ENCODE results near the gene IQSEC1.

The IQSEC1 gene

GRCh38 chr3:12924437-12924836 is 148.8 kb downstream of the IQSEC1 start:
- DNase-seq = no peak

DNA sequence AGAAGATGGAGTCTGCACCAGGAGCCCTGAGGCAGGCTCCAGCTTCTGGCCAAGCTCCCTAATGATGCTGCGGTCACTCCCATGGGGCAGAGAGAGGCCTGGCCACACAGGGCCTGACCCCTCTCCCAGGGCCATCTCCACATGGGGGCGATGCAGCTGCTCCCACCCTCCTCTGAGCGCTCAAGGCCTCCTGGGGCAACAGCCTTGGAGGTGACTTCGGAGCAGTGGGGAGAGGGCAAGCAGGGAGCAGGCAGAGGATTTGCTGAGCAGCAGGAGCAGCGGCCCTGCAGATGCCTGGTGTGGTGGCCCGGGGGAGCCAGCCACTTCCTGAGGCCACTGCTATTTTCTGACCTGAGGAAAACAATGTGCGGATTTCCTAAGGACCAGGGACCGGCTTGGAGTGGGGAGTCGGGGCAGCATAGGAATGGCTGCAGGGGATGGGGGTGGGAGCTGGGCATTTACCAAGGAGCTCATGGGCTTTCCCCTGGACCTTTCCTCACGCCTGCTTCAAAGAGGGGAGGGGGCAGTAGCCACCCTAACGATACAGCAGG is 150.3 kb downstream of the IQSEC1 start:
- DNase-seq = no peak

GRCh38 chr3:12922306-12922705 is 150.9 kb downstream of the IQSEC1 start:
- no peak for DNase-seq

- DNase-seq = no peak
Measured at GRCh38 chr3:12921736-12922135, 151.5 kb downstream of the IQSEC1 start.

DNA sequence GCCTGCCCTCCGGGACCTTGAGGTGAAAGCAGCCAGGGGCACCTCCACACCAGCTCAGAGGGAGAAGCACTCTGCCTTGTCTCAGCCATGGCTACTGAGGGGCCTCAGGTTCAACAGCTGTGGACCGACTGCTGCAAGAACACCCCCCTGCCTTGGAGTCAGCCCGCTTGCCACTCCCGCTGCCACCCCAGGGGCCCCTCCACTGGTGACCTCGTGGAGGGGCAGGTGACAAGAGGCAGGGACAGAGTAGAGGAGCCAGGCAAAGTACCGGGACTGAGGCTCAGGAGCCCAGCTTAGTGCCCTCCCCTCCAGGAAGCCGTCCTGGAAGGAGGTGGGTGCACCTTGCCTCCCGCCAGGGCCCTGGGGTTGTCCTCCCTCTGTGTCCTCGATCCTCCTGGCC is 152.3 kb downstream of the IQSEC1 start:
- DNase-seq = no peak

DNA sequence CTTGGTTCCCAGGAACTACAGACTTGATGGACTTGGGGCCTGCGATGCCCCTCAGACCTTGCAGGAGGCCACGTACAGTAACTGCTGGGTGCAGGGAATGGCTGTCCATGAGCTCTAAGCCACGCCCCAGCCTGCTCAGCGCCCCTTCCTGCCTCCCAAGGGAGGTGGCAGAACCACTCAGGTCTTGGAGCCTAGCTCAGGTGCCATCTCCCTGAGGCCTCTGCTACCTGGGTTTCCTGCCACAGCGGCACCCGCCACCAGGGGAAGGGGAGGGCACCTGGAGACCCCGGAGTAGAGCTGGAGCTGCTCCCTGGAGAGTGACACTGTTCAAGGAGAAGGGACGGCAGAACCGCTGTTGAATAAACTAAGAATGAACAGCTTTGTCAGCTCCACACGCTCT is 154.0 kb downstream of the IQSEC1 start:
- DNase-seq = no peak

GRCh38 chr3:12918231-12918630 is 155.0 kb downstream of the IQSEC1 start:
- no peak for DNase-seq

DNA sequence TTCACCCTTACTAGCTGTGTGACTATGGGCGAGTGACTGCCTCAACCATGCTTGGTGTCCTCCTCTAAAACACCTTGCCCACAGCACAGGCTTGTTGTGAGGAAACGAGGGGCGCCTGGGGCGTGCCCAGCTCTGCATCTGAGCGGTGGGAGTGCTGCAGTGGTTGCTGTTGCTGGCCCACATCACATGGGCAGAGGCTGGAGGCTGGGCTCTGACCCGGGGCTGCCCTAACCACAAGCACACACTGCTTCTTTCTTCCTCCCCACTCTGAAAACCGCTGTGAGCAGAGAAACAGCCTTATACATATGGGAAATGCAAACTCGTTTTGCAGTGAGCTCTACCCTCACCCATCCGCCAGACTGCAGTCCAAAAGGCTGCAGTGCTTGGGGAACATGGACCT is 157.1 kb downstream of the IQSEC1 start:
- no peak for DNase-seq

DNA sequence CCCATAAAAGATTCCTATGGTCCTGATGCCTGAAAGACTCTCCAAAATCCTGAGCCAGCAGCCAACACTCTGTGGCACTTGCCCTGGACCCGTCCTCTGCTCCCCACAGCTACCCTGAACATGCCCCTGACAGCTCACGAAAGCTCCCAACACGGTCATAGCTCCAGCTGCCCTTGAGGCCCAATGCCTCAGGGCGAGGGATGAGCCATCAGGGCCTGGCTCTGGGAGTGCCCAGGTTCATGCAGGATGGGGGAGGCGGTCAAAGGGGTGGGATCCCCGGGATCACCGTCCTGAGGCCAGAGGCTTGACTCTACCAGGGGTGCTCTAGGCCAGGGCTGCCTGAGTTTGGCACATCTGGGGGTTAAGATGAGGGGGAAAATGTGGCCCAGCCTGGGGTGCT is 159.1 kb downstream of the IQSEC1 start:
- no peak for DNase-seq

DNA sequence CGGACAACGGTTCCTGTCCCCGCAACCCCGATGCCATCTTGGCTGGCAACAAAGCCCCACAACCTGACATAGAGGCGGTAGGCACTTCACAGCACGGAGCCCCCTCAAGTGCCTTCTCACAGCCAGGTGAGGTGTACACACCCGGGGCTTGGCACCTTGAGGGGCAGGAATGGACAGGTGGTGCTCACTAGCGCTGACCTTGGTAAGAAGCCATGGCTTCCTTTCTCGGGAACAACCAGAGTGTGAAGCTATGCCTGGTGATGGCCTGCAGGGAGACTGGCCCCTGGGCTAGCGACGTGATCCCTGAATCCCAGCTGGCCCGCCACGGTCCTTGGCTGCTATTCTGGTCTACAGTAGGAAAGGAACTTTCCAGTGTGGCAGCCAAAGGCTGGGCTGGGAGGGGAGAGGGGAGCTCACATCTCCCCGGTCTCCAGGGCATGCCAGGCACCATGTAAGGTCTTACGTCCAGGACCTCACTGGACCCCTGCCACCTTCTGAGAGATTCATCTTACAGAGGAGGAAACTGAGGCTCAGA is 161.3 kb downstream of the IQSEC1 start:
- DNase-seq = no peak

GRCh38 chr3:12910356-12911099 is 162.7 kb downstream of the IQSEC1 start:
- DNase-seq = no peak

GRCh38 chr3:12909710-12910109 is 163.5 kb downstream of the IQSEC1 start:
- no peak for DNase-seq

GRCh38 chr3:12908859-12909258 is 164.4 kb downstream of the IQSEC1 start:
- DNase-seq = no peak

- no peak for DNase-seq
Measured at GRCh38 chr3:12908136-12908730, 165.0 kb downstream of the IQSEC1 start.

DNA sequence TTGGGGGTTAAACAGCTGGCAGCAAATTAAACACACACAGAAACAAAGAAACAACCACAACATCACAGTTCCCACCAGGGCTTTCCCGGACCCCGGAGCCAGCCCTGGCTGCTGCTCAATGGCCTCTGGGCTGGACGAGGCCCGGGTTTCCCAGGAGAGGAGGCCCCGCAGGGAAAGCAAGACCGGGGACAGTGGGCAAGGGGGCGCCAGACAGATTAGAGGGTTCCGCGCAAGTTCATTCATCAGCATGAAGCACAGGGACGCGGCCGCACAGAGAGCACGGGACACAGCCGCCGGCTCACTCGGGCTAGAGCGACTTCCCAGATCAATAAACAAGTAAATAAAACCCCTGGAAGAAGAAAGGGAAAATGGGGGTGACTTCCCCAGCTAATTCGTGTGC is 165.5 kb downstream of the IQSEC1 start:
- no peak for DNase-seq

- no peak for DNase-seq
Measured at GRCh38 chr3:12907296-12907695, 165.9 kb downstream of the IQSEC1 start.

GRCh38 chr3:12906916-12907290 is 166.3 kb downstream of the IQSEC1 start:
- no peak for DNase-seq

DNA sequence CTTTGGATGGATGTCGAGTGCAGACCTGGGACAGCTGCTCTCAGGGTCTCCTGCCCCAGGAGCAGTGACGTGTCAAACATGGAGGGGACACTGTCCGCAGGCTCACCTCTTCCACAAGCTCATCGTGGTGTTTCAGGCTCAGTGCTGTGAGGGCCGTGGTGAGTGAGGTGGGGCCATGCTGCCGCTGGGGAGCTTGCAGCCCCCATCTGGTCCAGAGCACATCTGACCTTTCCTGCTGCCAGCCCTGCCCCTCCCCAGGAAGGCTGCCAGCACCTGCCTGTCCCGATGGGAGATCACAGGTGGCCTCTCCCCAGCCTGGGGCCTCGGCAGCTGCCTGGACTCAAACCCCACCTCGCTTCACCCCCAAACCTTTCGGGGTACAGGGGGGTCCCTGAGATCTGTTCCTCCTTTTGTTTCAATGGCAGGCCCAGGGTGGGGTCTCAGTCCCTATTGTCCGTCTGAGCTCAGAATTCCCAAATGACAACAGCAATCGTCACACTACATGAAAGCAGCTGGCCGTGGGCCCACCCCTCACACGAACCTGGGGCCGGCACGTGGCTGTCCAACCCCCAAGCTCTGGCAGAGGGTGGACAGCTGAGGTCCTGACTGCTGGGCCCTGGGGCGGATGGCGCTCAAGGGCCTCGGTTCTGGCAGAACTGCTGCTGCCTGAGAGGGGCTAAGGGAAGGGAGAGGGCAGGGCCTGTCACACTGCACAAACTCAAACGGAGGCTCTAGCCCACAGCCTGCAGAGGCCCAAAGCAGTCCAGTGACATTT is 166.9 kb downstream of the IQSEC1 start:
- no peak for DNase-seq

DNA sequence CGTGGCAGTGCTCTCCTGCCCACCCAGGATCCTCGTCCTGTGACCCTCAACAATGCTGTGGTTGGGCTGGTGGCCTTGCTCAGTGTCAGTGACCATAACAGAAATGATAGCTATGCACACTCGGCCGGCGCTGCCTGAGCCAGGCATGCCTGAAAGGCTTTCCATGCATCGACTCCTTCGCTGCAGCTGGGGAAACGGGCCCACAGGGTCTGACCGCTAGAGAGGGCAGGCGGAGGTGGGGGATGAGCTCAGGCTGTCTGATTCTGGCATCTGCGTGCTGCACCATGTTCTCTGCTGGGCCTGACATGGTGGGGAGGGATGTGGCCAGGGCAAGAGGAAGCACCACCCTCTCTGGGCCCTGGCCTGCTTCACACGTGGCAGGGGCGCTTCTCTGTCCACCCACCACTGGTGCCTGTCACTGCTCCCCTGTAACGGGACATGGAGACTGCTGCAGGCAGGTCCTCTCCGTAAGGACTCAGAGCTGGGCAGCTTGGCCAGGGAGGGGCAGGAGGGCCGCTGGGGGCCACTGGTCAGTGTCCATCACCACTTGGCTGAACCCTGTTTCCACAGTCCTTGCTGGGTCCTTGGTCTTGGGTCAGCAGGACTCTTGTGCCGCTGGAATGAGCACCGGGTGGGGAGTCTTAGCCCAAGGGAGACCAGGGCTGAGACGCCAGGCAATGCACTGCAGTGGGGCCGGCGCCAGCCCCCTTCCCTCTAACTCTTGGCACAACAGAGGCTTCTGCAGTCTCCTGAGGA is 167.7 kb downstream of the IQSEC1 start:
- DNase-seq = no peak

DNA sequence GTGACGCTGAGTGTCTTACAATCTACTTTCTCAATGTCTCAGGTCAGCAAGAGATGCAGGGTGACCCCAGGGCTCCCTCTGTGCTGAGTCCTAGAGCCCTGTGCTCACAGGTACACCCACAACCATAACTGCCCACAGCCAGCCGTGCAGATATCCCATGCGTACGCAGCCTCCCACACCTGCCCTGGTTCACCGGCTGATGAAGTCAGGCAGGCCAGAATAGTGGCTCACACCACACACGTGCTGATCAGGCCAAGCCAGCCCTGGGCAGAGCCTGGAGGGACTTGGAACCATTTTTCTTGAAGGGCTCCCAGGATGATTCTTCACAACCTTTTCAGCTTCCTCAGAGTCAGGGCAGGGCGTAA is 168.3 kb downstream of the IQSEC1 start:
- no peak for DNase-seq

DNA sequence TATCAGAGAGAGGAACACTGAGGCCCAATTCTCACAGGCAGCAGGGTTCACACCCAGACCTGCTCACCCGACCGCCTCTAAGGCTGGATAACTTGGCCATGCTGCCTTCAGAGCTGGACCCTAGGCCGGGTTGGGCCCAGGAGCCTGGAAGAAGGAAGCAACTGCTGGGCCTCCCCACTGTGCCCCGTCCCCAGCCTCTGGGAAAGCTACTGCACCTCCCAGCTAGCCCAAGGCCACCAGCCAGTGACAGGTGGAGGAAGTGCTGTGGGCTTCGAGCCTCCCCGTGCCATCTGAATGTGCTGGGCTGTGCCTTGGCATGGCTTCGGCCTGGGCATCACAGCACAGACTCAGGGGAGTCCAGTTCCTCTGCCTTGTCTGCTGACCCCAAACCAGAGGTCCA is 169.3 kb downstream of the IQSEC1 start:
- DNase-seq = no peak

- no peak for DNase-seq
Measured at GRCh38 chr3:12903000-12903800, 170.0 kb downstream of the IQSEC1 start.

Measured in NCI-H2227 treated with DMSO at 0.1 percent for 48 hours (cell line).